Measurements from ENCODE around the gene MAP1B. TPM values are rescaled to one million over a fixed set of nuclear protein-coding genes. Genes with fewer than 3 reads are reported as not detected.

MAP1B gene
- total and polyA plus RNA-seq, 2 of the 4 experiments (the other 2 are of a cell fraction): 41.1 to 183 TPM

DNA sequence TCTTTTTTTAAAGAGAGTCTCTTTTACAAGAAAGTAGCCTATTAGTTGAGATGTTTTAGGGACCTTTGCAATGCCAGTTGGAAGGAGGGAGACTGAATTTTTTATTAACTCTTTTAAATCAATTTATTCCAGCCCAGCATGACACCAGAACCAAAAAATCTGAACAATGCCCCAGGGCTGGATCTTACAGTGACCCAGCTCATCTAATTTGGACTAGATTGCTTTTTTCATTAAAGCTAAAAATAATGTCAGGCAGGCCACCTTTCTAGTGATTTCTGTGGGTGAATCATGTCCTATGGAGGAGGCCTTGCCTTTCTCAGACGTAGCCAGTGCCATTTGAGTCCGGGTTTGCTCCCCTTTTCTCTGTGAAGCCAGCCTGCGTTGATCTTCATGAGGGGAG, 38.8 kb downstream of the MAP1B start:
- Histone ChIP-seq H3K23ac (ENCODE audit: low read depth, low read length) (peak overlapping the region; percentile 48), H2BK15ac (ENCODE audit: low read depth, low read length) (peak overlapping the region; percentile 49; the same call in 1 of the 3 replicates), H2AK5ac (ENCODE audit: low read depth, low read length) (peak overlapping the region; percentile 50; the same call in 1 of the 2 replicates), H2BK120ac (ENCODE audit: low read depth, low read length) (peak overlapping the region; percentile 37; the same call in 1 of the 2 replicates), H3K9ac (ENCODE audit: low read depth, low read length) (no peak overlapping the region), H3K9me1 (ENCODE audit: insufficient read depth, low read length) (peaks cover 28% of the 10 kb centered on the region), H4K91ac (ENCODE audit: insufficient read depth, low read depth, low read length) (peak overlapping the region; percentile 38; the same call in 1 of the 2 replicates), H3K14ac (replicated peaks; ENCODE audit: low read depth, low read length) (peak overlapping the region; percentile 74), H2BK5ac (ENCODE audit: low read depth, low read length, poor library complexity, severe bottlenecking) (peak overlapping the region; percentile 18), H3K9me3 (ENCODE audit: control insufficient read depth, insufficient read depth, low read length) (no peaks in the 10 kb centered on the region), H4K20me1 (ENCODE audit: insufficient read depth, low read length) (no peaks in the 10 kb centered on the region; the same call in 1 of the 2 replicates), H3K18ac (ENCODE audit: low read depth, low read length) (peak overlapping the region; percentile 36; the same call in 1 of the 2 replicates), H2BK20ac (ENCODE audit: low read depth, low read length) (peak overlapping the region; percentile 28; the same call in 1 of the 2 replicates), H4K8ac (ENCODE audit: low read depth in 2 of 2, low read length in 2 of 2) (peak overlapping the region in 1 of 2 experiments; percentile 58; a peak in 2 of 4 replicates), H3K4me3 (ENCODE audit: insufficient read depth, low read depth, low read length) (no peak overlapping the region), H3K27me3 (ENCODE audit: control insufficient read depth, insufficient read depth, low read length) (no peaks in the 10 kb centered on the region), H3K4me1 (ENCODE audit: control insufficient read depth, insufficient read depth, low read length) (peaks cover 21% of the 10 kb centered on the region), H3K36me3 (ENCODE audit: control insufficient read depth, insufficient read depth, low read length) (peaks cover 10% of the 10 kb centered on the region; the same call in 1 of the 2 replicates), H3K56ac (ENCODE audit: extremely low read depth, insufficient read depth, low read length) (no peak overlapping the region), H4K5ac (ENCODE audit: low read depth, low read length) (peak overlapping the region; percentile 30; the same call in 1 of the 2 replicates), H3K4me2 (ENCODE audit: low read depth, low read length) (no peak overlapping the region), H3K4ac (ENCODE audit: low read depth, low read length) (peak overlapping the region; percentile 60), H2AFZ (replicated peaks; ENCODE audit: low read length, poor library complexity) (no peak overlapping the region), H3K79me1 (ENCODE audit: low read depth in 1 of 2, low read length in 2 of 2) (peaks cover 48 to 87% of the 10 kb centered on the region in 2 experiments), H3K27ac (ENCODE audit: insufficient read depth, low read length) (peak overlapping the region; percentile 20; the same call in 1 of the 2 replicates), H2AK9ac (replicated peaks; ENCODE audit: low read depth, low read length, poor library complexity) (peak overlapping the region; percentile 42)
- dilution Hi-C loops (cut with HindIII; ENCODE audit: low sequenced_read_pairs, unreplicated experiment) (no loop called here), in situ Hi-C loops (cut with MboI; ENCODE audit: low sequenced_read_pairs) (no loop called here), intact Hi-C loops (cut with micrococcal nuclease) (no loop called here)
- DNase-seq (no peak), ATAC-seq (ENCODE audit: low read depth) (no peak)
- ChIA-PET POLR2A (ENCODE audit: unreplicated experiment) (no interaction called here), CTCF (no interaction called here)
- WGBS, 2 experiments (ENCODE audit: extremely low coverage in 2 of 2, insufficient read length in 1 of 2): 94% methylated on average over 2 of the region's 3 CpGs; no CpG with 5 or more reads in 1 of the 2 experiments
- BruUV-seq (replicated peaks): no TSS peak
- TF ChIP-seq FOS (IDR thresholded peaks at IDR 0.05; ENCODE audit: low read depth, low read length) (no peak), POLR2A (IDR thresholded peaks at IDR 0.05; ENCODE audit: low read depth, low read length) (no peak), BHLHE40 (IDR thresholded peaks at IDR 0.05; ENCODE audit: low read depth, low read length) (no peak), SMC3 (IDR thresholded peaks at IDR 0.05; ENCODE audit: low read depth, low read length) (no peak), RAD21 (IDR thresholded peaks at IDR 0.05; ENCODE audit: low read length) (no peak), MAFK (IDR thresholded peaks at IDR 0.05; ENCODE audit: low read depth, low read length) (no peak), NFE2L2 (IDR thresholded peaks at IDR 0.05; ENCODE audit: low read depth, low read length) (no peak), CEBPB (IDR thresholded peaks at IDR 0.05; ENCODE audit: low read depth, low read length) (no peak), CHD1 (IDR thresholded peaks at IDR 0.05; ENCODE audit: low read depth, low read length) (no peak), RFX5 (IDR thresholded peaks at IDR 0.05; ENCODE audit: low read depth, low read length) (no peak), MAZ (IDR thresholded peaks at IDR 0.05; ENCODE audit: borderline replicate concordance, low read depth, low read length) (no peak), MXI1 (IDR thresholded peaks at IDR 0.05; ENCODE audit: borderline replicate concordance, low read depth, low read length) (no peak), RCOR1 (IDR thresholded peaks at IDR 0.05; ENCODE audit: insufficient replicate concordance, low read length) (no peak)
- TF ChIP-seq, protein P1, sequence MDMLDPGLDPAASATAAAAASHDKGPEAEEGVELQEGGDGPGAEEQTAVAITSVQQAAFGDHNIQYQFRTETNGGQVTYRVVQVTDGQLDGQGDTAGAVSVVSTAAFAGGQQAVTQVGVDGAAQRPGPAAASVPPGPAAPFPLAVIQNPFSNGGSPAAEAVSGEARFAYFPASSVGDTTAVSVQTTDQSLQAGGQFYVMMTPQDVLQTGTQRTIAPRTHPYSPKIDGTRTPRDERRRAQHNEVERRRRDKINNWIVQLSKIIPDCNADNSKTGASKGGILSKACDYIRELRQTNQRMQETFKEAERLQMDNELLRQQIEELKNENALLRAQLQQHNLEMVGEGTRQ (IDR thresholded peaks at IDR 0.05; ENCODE audit: low read depth, low read length): no peak
- TF ChIP-seq, protein P2, sequence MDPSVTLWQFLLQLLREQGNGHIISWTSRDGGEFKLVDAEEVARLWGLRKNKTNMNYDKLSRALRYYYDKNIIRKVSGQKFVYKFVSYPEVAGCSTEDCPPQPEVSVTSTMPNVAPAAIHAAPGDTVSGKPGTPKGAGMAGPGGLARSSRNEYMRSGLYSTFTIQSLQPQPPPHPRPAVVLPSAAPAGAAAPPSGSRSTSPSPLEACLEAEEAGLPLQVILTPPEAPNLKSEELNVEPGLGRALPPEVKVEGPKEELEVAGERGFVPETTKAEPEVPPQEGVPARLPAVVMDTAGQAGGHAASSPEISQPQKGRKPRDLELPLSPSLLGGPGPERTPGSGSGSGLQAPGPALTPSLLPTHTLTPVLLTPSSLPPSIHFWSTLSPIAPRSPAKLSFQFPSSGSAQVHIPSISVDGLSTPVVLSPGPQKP (IDR thresholded peaks at IDR 0.05; ENCODE audit: borderline replicate concordance, low read depth, low read length): no peak
- TF ChIP-seq, protein P3, sequence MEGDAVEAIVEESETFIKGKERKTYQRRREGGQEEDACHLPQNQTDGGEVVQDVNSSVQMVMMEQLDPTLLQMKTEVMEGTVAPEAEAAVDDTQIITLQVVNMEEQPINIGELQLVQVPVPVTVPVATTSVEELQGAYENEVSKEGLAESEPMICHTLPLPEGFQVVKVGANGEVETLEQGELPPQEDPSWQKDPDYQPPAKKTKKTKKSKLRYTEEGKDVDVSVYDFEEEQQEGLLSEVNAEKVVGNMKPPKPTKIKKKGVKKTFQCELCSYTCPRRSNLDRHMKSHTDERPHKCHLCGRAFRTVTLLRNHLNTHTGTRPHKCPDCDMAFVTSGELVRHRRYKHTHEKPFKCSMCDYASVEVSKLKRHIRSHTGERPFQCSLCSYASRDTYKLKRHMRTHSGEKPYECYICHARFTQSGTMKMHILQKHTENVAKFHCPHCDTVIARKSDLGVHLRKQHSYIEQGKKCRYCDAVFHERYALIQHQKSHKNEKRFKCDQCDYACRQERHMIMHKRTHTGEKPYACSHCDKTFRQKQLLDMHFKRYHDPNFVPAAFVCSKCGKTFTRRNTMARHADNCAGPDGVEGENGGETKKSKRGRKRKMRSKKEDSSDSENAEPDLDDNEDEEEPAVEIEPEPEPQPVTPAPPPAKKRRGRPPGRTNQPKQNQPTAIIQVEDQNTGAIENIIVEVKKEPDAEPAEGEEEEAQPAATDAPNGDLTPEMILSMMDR (conservative IDR thresholded peaks at IDR 0.05; ENCODE audit: low read depth, low read length): no peak
